ENCODE data around the gene SH3GL1. TPM values are rescaled to one million over a fixed set of nuclear protein-coding genes. Genes with fewer than 3 reads are reported as not detected.
"Not testable (repeated sequence)": the region's sequence is repeated elsewhere in the genome, so short reads cannot be mapped to it uniquely, and the experiment has no call there.

SH3GL1 gene
- polyA plus RNA-seq, 5 donors: 64.8 to 131 (median 87.4) TPM

DNA sequence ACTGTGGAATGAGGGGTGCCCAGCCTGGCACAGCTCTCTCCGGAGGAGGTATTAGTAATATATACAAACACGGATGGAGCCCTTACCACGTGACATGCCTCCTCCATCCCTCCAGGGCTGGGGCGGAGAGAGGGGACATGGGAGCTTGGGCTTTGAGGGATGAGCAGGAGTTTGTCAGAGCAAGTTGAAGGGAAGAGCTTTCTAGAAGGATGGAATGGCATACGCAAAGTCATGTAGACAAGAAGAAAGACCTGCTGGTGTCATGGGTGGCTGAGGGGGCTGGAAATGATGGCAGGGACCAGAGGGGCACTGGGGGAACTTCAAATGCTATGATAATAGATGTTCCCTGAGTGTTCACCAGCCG, 54.3 kb downstream of the SH3GL1 start:
- DNase-seq: no peak

DNA sequence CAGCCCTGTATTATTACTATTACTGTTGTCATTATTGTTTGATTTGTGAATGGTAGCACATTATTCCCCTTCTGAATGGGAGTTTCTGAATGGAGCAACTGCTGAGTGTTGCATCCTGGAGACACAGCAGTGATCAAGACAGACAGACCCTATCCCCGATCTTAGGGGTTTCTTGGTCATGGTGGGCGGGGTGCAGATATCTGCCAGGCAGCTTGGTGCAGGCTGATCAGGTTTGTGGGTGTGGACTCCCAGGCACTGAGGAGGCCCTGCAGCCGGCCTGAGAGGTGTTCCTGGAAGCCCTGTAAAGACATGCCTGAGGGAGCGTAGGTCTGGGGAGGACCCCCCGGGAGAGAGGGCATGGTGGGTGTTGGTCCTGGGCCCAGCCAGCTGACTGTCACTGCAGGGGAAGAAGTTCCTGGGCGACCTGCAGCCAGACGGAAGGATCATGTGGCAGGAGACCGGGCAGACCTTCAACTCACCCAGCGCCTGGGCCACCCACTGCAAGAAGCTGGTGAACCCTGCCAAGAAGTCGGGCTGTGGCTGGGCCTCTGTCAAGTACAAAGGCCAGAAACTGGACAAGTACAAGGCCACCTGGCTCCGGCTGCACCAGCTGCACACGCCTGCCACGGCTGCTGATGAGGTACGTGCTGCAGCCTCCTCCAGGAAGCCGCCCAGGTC, 54.9 kb downstream of the SH3GL1 start:
- no peak for DNase-seq

DNA sequence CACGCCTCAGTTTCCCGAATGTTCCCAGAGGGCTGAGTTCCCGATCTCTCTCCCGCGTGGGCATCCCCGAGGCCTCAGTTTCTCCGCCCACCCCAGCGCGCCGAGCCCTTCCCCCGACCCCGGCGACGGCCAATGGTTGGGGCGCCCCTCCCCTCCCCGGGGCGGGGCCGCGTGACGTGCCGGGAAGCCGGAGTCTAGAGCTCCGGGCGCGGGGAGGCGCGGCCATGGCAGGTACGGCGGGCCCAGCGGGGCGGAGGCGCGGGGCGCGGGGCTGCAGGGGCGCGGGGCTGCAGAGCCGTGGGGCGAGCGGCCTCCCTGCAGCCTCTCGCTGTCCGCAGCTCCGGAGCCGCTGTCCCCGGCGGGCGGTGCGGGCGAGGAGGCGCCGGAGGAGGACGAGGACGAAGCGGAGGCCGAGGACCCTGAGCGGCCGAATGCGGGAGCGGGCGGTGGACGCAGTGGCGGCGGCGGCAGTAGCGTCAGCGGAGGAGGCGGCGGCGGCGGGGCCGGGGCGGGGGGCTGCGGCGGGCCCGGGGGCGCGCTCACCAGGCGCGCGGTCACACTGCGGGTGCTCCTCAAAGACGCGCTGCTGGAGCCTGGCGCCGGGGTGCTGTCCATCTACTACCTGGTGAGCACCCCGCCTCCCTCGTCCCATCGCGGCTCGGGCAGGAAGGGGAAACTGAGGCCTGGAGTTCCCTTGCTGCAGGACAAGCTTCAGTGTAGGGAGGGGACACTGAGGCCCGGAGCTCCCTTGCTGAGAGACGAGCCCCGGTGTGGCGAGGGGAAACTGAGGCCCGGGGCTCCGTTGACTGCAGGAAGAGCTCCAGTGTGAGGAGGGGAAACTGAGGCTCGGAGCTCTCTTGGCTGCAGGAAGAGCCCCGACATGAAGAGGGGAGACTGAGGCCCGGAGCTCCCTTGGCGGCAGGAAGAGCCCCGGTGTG, 56.7 kb downstream of the SH3GL1 start, which contains the start of gene MPND:
Gene MPND (plus strand): TSS at position 193 of the 938 bp plus-strand sequence. CDS start 32 bp downstream, at position 225.
- peak; percentile 85 to 91 for DNase-seq

DNA sequence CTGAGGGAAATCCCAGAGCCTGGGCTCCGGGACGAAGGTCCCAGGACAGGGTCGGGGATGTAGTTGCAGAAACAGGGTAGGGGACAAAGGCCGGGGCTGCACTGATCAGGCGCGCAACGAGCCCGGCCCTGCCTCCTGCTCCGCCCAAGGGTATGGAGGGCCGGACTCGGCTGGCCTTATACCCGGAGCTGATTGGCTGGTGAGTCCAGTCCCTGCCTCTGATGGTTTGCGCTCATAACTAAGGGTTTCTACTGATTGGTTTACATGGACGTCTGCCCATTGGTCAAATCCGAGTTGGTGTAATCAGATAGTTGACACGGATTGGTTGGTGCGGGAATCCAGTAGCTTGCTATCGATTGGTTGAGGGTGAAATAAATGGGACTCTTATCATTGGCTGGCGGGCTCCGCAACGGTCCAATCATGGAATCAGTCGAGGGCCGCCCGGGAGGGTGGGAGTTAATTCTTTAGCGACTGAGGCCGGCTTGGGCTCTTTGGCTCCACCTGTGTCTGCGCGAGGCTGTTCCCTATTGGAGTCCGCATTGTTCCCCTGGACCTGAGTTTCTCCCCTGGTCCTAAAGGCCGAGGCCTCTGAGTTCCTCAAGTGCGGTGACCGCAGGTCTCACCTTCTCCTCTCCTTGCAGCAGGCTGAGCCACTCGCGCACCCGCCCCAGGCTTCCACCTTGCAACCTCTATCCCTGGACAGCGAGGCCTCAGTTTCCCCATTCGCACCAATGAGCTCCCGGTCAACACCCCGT, 57.6 kb downstream of the SH3GL1 start:
- peak; percentile 99 for DNase-seq

- DNase-seq: no peak
Observed at GRCh38 chr19:4342314-4342614, 58.1 kb downstream of the SH3GL1 start.

- DNase-seq: no peak
Observed at GRCh38 chr19:4338441-4339355, 61.6 kb downstream of the SH3GL1 start, which contains the start of gene STAP2. Gene STAP2, minus strand, starts transcription at chr19:4338827. Its CDS starts 74 bp downstream, at chr19:4338753.

DNA sequence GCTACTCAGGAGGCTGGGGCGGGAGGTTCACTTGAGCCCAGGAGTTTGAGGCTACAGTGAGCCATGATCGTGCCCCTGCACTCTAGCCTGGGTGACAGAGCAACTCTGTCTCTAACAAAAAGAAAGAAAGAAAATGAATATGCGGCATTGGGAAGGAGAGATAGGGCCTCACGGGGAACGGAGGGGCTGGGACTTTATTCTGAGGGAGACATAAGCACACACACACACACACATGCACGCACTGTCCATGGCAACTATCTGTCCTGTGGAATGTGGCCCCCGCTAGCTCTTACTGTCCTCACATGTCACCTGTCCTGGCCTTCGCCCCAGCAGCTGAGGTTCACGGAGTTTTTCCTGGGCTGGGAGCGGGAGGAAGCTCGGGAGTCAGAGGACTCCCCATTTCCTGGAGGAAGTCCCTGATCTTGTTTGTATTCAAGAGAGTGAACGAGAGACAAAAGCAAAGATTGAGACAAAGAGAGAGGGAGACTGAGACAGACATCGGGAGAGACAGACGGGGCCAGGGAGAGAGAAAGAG, 62.4 kb downstream of the SH3GL1 start:
- DNase-seq: no peak

GRCh38 chr19:4334929-4335570, 65.3 kb downstream of the SH3GL1 start:
- DNase-seq: no peak

DNA sequence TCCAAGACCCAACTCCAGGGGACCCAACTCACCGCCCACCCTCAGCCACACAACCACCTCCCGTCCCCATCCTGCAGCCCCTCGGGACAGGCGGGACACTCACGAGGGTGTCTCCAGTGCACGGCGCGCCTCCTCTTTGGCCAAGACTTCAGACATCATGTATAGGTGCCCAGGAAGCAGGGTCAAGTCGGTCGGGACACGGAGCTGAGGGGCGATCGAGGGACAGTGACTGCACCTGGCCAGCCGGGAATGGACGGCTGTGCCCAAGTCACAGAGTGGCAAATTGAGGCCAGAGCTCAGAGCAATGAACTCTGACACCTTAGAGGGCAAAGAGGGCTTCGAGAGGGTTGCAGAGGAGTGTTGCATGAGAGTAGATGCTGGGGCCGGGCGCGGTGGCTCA, 70.5 kb downstream of the SH3GL1 start:
- no peak for DNase-seq

DNA sequence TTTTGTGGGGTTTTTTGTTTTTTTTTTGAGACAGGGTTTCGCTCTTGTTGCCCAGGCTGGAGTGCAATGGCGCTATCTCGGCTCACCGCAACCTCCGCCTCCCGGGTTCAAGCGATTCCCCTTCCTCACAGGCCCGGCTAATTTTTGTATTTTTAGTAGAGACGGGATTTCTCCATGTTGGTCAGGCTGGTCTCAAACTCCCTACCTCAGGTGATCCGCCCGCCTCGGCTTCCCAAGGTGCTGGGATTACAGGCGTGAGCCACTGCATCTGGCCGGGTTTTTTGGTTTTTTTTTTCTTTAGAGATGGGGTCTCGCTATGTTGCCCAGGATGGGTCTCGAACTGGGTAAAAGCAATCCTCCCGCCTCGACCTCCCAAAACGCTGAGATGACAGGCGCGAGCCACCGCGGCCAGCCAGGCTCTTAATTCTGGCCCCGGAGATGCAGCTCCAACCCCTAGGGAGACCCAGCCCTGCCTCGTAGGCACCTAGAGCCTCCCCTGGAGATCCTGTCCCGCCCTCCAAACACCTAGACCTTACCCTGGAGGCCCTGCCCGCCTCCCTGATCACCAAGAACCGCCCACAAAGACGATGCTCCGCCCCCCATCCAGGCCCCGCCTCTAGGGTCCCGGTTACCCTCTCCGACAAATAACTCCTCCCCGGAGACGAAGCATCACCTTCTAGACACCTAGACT, 71.2 kb downstream of the SH3GL1 start:
- DNase-seq: not testable (repeated sequence)

DNA sequence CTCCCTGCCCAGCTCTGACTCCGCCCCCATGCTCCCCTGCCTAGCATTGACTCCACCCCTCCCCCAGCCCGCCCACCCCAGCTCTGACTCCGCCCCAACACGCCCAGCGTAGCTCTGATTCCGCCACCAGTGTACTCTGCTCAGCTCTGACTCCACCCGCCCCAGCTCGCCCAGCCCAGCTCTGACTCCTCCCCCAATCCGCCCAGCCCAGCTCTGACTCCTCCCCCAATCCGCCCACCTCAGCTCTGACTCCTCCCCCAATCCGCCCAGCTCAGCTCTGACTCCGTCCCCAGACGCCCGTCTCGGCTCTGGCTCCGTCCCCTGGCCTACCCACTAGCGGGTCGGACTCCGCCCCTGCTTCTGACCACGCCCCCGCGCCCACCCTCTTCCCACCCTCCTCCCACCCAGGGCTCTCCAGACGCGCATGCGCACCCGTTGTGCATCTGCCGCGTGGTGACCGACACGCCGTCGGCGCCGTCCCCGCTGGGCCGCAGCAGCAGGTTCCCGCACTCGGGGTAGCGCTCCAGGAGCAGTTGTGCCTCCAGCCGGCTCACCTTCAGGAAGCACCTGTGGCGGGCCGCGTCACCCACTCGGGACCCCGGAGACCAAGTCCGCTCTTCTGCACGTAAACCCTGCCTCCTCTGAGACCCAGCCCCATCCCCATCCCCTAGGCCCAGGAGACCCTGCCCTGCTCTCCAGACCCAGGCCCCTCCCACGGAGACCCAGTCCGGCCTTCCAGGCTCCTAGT, 71.9 kb downstream of the SH3GL1 start:
- DNase-seq: peak; percentile 88 to 98

DNA sequence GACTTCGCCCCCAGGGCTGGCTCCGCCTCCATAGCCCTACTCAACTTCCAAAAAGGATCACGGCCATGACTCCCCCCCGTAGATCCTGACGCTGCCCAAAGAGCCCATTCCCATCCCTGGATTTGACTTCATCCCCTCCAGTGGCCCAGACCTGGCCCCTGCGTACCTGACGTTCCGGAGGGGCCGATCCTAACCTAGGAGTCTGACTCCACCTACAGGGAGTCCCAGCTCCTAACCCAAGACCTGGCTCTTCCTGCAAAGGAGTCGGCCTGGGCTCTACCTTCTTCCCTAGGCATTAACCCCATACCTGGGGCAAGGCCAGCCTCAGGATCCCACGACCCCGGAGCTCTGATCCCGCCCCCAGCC, 72.5 kb downstream of the SH3GL1 start:
- DNase-seq: peak; percentile 13 to 21

- peak; percentile 18 to 47 for DNase-seq
Observed at GRCh38 chr19:4327252-4327876, 73.0 kb downstream of the SH3GL1 start.

- no peak for DNase-seq
Observed at GRCh38 chr19:4326837-4327251, 73.5 kb downstream of the SH3GL1 start.

GRCh38 chr19:4326215-4326836, 74.0 kb downstream of the SH3GL1 start:
- DNase-seq: no peak

DNA sequence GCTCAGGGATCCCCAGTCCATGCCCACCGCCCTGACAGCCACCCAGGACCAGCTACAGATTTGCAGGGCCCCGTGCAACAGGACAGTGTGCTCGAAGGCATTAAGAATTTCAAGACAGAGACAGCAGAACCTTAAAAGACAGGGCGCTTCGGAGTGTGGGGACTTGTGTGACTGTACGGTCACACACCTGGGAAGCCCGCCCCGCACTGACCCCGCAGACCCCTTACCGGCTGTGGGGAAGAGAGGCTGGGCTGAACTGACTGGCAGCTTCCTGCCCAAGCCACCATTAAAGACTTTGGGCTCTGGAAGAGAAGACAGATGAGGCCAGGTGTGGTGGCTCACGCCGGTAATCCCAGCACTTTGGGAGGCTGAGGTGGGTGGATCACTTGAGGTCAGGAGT, 76.1 kb downstream of the SH3GL1 start:
- no peak for DNase-seq

- DNase-seq: no peak
Observed at GRCh38 chr19:4323692-4324091, 76.7 kb downstream of the SH3GL1 start.

Measured in right lung (tissue), 5 donors.